GM21367 (cell line): ENCODE results near the gene DKK3.
"Not testable (repeated sequence)": the region's sequence is repeated elsewhere in the genome, so short reads cannot be mapped to it uniquely, and the experiment has no call there.

ENCODE experiments used
- ATAC-seq: cut with Tn5 transposase; IDR thresholded peaks from one replicate; pipeline ENCODE4 v1.9.1; 2021; ENCODE audit not compliant: unreplicated experiment

The DKK3 gene

DNA sequence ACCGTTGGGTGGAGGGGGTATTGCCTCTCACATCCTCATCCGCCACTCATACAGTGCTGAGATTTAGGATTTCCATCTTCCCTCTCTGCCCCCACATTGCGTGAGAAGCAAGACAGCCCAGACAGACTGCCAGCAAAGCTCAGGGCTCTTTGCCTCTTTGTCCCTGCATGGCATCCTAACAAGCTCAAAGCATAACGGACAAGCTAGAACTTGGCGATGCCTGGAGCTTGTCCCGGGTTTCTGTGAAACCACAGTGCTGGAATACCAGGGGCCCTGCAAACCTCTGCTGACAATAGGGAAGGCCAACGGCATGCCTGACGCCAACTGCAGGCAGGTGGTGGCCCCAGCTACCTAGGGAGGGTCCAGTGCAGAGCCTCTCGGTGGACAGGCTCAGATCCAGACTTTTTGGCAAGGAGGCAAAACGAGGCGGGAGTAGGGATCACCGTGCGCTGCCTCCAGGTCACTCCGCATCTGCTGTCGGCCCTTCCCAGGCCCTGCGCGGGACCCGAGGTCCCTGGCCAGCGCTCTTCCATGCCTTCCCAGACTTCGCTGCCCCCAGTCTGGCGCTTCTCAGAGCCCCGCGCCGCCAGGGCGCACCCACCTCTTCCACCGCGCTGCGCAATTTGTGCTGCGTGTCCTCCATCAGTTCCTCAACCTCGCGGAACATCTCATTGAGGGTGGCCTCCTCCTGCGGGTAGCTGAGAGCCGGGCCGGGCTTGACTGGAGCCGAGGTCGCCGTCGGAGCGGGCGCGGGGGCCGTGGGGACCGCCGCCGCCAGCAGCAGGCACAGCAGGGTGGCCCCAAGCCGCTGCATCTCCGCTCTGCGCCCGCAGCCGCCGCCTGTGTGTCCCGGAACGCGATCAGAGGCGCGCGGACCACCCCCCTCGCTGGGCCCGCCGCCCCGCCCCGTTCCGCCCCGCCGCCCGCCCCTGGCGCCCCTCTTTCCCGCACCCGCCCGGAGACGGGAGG lies at the start of gene DKK3:
Gene DKK3, minus strand, starts transcription at position 858 of the 969 bp plus-strand sequence. Its CDS starts 44 bp downstream, at position 814.
- ATAC-seq: no peak

DNA sequence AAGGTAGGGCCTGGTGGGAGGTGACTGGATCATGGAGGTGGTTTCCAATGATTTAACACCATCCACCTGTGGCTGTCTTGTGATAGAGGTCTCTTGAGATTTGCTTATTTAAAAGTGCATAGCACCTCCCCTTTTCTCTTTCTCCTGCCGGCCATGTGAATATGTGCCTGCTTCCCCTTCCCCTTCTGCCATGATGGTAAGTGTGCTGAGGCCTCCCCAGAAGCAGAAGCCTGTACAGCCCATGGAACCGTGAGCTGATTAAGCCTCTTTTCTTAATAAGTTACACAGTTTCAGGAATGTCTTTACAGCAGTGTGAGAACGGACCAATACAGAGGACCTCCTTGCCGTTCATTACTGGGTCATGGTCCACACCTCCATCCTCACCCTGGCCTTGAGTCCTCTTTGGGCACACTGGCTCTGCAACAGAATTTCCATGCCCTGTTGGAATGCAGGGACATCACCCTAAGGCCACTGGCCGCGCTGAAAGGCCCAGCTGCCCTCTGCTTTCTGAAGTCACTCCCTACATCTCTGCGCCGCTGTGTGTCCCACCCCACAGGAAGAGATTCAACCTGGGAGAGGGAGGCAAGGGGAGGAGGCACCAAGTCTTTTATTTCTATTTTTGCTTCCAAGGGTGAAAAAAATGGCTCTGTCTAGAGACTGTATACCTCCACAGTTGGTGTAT lies 49.0 kb upstream of the DKK3 start:
- ATAC-seq: no peak

DNA sequence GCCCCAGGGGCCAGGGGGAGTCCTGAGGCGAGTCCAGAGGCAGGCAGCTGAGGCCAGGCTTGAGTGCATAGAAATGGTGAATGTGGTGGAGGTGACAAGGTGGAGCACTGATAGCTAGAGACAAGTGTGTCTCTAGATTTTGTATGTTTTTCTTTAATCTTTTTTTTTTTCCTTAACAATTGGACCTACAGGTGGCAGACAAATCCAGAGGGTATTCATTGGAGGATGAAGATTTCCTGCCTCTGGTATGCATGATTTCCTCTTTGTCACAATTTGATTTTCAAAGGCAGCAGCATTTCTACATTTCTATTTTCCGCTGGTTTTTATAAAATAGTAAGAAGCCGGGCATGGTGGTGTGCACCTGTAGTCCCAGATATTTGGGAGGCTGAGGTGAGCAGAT lies 47.7 kb upstream of the DKK3 start:
- no peak for ATAC-seq

DNA sequence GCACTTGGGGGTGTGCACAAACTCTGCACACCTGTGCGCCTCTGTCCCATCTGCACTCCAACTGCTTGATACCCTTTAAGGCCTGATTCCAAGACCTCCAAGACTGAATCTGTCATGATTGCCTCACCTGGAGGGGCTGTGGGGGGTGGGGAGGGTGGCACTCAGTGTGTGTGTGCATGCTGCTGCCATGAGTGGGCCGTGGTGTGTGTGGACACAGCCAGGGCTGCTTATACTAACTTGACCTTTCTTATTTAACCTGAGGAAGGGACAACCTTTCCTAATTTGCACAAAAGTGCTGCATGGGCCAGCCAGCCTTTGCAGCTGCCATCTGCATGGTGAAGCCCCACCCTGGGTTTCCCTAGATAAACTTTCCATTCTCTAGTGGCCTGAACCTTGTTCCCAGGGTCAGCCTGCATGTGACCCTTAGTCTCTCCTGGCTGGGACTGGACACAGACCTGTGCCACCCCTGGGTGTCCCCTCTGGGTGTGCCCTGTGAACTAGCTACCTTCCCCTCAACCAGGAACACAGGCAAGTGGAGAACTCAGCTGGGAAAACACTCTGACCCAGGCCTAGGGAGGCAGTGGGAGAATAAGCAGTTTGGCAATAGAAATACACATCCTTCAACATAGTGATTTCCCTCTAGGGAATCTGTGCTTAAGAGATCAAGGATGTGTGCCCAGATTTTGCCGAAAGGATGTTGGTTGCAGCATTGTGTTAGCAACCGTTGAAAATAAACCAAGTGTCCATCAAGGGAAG lies 45.4 kb upstream of the DKK3 start:
- no peak for ATAC-seq

DNA sequence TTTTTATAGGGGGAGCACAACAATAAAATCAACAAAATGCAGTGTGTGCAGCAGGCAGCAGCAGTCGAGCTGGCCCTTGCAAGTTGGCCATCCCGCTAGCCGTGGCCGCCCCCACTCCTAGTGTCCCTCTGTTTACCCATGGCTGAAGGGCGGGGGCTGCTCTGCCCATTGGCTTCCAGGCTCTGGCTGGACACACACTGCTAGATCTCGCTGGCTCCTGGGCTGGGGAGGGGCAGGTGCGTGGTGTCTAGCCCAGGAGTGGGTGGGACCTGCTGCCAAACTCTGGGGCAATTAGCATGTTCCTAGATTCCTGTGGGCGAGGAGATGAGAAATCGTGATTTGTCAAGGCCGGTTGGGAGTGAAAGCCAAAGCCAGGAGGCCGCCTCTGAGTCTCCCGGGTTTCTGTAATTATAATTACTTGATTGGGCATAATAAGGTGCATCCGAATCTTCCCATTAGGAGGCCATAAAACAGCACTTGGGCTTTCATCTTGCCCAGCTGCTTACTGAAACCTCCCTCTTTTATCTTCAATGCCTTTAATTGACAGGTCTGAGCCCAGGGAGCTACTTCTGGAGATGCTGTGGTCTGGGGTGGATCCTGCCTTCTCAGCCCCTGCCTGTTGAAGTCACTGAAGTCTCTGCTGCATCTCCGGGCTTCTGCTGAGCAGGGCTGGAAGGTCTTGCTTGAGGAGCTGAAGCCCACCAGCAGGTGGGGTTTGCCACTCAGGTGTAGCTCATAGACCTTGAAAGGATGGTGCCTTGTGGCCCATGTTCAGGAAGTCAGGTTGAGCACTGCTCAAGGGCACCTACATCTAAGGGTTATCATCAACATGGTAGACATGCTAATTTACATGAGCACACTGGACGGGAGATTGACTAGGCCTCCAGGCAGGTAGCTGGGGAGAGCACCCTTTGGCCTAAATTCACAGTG lies 44.5 kb upstream of the DKK3 start:
- ATAC-seq: no peak

DNA sequence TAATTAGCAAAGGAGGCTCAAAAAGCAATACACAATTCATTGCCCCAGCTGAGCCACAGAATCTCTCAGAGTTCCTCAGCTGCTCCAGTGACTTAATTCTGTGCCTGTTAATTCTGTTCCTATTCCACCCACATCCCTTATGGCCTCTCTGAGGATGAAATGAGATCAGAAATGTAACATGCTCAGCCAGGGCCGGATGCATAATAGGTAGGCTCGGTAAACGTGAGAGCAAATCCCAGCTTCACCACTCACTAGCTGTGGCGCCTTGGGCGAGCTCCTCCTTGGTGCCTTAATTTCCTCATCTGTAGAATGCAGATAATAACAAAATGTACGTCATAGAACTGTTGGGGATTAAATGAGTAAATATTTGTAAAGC lies 42.8 kb upstream of the DKK3 start:
- ATAC-seq: no peak

DNA sequence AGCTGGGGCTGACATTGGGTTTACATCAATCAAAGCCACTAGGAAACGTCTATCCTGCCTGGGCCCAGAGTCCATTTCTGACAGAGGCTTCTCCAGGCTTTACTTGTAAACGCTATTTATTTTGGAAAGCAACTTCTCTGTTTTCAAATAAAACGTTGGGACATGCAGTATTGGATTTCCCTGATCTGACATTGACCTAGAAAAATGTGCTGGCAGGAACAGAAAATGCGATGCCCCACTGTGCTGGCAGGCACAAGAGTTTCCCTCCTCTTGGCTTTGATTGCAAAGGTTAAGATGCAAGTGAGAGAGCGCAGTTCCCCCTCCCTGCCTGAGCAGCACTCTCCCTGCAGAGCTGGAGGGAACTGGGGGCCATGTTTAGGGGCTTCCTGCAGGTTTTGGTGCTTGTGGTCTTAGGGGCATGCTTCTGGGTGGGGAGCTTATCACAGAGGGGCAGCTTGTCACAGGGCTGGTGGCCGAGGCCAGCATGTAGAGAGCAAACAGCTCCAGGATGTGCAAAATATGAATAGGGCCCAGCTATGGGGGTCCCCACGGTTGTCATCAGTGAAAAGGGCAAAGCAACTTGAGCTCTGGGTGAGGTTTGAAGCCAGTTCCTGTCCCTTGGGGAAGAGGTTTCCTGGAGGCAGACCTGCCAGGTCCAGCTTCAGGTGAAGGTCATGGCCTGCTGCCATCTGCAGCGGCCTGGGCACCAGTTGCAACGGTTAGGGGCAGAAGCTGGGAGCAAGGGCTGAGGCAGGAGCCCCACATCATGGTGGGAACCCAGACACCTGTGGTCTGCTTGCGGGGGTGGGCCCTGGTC lies 42.3 kb upstream of the DKK3 start:
- no peak for ATAC-seq

DNA sequence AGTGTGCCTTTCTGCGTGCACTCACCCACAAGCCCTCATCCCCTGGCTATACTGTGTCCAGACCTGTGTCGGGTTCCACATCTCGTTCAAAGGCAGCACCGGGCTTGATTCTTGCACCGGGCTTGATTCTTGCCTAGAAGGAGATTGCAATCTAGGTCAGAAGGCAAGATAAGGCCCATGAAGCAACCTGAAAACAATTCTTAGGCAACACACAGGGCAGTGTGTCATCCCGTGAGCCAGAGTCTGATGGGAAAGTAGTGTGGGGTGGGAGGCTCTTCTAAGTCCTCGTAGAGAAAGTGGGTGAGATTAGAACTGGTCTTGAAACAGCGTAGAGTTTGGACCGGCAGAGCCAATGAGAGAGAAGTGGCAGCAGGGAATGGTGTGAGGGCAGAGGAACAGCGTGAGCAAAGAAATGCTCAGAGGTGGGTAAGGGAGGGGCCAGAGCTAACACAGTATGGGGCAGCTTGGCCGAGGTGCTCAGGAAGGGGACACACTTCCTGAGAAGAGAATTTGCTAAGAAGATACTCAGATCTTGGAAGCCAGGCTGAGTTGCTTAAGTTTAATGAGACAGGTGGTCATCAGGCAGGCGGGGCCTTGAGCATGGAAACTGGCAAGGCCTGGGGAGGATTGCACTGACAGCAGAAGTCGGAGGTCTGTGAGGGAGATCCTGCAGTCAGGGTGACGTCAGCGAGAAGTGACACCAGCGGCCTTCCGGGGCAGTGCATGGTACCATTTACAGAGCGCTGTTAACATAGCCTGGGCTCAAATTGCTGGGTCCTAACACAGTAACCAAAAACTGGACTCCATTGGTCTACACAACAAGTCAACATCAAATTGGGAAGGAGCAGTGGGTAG lies 40.7 kb upstream of the DKK3 start:
- ATAC-seq: no peak

DNA sequence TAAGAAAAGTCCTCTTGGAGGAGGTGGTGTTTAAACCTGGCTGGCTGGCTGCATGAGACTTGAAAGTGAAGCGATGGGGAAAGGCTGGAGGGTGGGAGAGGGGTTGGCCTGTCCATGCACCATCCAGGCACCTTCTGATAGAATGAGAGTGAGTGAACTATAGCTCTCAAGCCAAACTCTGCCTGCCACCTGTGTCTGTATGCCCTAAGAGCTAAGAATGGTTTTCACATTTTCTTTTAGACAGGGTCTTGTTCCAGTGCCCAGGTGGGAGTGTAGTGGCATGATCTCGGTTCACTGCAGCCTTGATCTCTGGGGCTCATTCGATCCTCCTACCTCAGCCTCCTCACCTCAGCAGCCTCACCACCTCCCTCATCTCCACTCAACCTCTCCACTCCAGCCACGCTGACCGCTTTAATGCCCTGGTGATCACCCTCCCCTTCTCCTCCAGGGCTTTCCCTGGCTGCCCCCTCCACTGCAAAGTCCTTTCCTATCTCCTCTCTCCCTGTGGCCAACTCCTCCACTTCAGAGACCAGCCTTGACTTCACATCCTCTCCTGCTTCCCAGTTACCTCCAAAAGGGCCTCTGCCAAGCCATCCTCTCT lies 38.3 kb upstream of the DKK3 start:
- no peak for ATAC-seq

DNA sequence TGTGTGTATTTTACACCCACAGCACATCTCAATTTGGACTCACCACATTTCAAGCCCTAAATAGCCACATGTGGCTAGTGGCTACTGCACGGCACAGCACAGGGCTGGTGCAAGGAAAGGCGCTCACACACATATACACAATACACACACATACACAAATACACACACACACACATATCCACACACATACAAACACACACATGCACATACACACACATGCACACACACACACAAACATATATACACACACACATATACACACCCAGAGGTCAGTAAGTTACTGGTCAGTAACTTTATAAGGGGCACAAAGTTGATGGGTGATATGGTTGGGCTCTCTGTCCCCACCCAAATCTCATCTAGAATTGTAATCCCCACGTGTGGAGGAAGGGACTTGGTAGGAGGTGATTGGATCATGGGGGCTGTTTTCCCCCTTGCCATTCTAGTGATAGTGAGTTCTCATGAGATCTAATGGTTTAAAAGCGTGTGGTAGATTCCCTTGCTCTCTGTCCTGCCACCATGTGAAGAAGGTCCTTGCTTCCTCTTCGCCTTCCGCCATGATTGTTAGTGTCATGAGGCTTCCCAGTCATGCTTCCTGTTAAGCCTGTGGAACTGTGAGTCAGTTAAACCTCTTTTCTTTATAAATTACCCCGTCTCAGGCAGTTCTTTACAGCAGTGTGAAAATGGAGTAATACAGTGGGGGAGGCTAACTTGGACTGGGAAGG lies 37.6 kb upstream of the DKK3 start:
- ATAC-seq: no peak

DNA sequence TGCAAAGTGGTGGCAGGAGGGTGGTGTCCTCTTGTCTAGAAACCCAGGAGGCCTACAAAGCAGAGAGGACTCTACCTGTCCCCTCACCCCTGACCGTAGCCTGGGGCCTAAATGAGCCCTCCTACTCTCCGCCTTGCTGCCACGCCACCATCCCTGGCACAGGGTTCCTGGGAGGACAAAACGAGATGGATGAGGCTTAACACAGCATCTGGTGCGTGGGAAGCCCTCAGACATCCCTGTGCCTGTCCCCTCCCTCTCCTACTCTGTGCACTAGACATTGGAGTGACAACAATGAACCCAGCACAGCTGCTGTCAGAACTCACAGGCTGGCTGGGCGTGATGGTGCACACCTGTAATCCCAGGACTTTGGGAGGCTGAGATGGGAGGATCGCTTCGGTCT lies 36.4 kb upstream of the DKK3 start:
- no peak for ATAC-seq

DNA sequence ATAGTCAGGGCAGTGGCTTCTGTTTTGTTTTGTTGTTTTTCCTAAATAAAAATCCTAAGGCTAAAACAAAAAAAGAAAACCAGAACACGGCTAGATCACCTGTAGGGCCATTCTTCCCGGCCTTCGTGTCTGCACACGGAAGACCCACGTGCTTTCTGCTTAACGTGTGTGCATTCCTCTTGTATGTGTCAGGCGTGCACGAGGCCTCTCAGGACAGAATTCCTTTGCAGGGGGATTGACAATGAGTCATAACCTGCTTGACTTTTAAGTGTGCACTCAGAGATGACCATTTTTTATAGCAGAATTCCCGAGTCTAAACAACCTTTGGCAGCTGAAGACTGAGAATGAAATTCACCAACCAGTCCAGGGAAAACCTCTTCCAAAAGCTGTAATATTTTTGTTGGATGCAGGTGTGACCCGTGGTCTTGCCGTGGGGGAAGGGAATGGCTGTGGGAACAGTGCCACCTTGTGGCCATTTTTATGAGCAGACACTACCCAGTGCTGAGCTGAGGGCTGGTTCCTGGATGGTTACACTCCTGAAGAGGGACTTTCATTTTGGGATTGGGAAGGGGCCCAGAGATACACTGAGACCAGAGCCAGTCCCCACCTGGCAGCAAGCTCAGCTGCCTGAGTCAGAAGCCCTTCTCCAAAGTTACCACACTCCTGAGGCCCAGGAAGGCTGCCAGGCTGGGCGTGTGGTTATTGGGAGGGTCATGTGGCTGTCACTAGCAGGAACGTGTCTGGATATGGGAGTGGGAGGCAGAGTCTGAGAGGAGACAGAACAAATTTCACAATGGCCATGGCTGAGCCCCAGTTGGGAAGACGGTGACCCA lies 35.7 kb upstream of the DKK3 start:
- peak; percentile 69 for ATAC-seq

DNA sequence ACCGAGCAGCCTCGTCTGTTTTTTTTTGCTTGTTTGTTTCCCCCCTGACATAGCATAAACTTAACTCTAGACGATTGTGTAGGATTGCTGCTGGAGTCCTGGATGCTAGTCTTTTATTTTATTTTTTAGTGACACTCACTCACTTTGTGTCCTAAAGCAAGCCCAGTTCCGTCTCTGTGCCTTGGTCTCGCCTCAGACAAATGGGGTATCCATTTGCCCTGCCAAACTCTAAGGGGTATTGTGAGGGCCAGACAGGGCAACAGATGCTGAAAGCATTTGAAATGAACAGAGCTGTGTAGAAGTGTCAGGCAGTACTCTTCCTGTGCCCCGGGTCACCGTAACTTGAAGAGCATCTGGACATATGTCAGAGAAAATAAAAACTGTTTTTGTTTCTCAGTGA lies 34.8 kb upstream of the DKK3 start:
- no peak for ATAC-seq

DNA sequence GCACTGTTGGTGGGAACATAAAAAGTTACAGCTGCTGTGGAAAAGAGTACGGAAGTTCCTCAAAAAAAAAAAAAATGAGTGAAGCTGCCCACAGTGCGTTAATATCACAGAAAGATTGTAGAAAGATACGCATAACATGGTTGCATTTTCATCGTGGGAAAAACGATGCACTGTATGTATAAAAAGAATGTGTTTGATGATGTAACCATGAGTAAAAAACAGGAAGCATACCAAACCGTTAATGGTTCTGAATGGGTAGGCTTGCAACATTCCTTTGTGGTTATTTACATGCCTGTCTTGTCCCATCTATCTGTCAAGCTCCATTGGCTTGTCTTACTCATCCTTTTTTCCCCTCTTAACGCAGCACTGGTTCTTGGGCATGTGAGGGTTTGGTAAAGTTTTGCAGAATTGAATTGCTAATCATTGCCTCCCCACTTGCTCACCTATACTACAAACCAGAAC lies 33.8 kb upstream of the DKK3 start:
- ATAC-seq: no peak

DNA sequence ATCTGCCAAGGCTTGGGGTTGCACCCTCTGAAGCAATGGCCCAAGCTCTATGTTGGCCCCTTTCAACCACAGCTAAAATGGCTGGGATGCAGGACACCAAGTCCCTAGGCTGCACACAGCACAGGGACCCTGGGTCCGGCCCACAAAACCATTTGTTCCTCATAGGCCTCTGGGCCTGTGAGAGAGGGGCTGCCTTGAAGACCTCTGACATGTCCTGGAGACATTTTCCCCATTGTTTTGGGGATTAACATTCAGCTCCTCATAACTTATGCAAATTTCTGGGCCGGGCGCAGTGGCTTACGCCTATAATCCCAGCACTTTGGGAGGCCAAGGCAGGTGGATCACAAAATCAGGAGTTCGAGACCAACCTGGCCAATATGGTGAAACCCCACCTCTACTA lies 32.3 kb upstream of the DKK3 start:
- ATAC-seq: not testable (repeated sequence)

DNA sequence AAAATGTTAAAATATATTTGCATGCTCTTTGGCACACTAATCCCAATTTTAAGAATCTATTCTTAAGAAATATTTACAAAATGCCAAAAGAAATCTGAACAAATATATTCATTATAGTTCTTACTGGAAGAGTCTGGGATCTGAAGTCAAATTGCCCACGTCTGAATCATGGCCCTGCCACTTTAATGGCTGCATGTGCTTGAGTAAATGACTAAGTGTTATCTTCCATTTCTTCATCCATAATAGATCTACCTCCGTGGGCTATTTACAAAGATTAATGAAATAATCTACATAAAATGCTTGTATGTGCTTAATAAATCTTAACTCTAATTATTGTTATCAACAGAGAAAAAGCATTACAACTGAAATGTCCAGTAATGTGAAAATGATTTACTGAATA lies 24.5 kb upstream of the DKK3 start:
- ATAC-seq: no peak
